ENCODE measurements around the gene STK39.

STK39 gene

GRCh38 chr2:168247341-168248261, at the start of gene STK39:
Gene STK39, minus strand, starts transcription at chr2:168247595. Its CDS starts 160 bp downstream, at chr2:168247435.
- CTCF ChIA-PET, result interaction anchor here (0.7 to 1.1 kb wide), 4 partner anchors 19 to 127 kb away, joined by 3 read pairs; no protein-coding TSS in a partner anchor
- TF ChIP-seq CTCF (IDR thresholded peaks at IDR 0.05; ENCODE audit: insufficient read depth, low read length, missing control alignments), result no peak

DNA sequence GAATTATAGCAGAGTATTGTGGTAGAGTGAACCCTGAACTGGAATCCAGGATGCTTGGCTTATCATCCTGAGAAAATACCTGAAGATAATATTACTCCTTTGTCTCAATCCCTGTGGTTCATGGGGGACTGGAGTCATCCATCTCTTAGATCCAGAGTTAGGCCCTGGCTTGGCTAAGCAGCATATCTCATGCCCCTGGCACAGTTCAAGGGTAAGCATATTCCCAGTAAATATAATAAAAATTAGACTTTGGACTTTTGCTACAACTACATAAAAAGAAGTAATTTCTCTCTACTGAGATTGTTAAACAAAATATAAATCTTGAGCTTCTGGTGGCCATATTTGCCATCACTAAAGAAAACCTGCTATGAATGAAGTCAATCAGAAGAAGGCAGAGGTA, 47.7 kb upstream of the STK39 start:
- ChIA-PET POLR2A (no interaction called here), CTCF (no interaction called here)
- no peak for TF ChIP-seq CTCF (IDR thresholded peaks at IDR 0.05; ENCODE audit: insufficient read depth, low read length, missing control alignments)
- H3K4me3 ChIP-seq (ENCODE audit: low read depth, low read length), result no peak overlapping the region
- DNase-seq (ENCODE audit: low read depth, low spot score), result no peak

More at GRCh38 chr2:168247341-168248261, at the start of gene STK39:
- DNase-seq (ENCODE audit: low read depth, low spot score), result no peak
- H3K4me3 ChIP-seq (ENCODE audit: low read depth, low read length), result peak within 1 kb of the TSS; percentile 75
- POLR2A ChIA-PET, result no interaction called here

GRCh38 chr2:168294409-168294808, 47.0 kb upstream of the STK39 start:
- CTCF ChIA-PET, result interaction anchor here (0.6 to 1.1 kb wide), 3 partner anchors 13 to 551 kb away, joined by 3 to 4 read pairs (median 3); no protein-coding TSS in a partner anchor
- no peak for TF ChIP-seq CTCF (IDR thresholded peaks at IDR 0.05; ENCODE audit: insufficient read depth, low read length, missing control alignments)
- POLR2A ChIA-PET, result no interaction called here
- no peak overlapping the region for H3K4me3 ChIP-seq (ENCODE audit: low read depth, low read length)
- DNase-seq (ENCODE audit: low read depth, low spot score), result no peak

DNA sequence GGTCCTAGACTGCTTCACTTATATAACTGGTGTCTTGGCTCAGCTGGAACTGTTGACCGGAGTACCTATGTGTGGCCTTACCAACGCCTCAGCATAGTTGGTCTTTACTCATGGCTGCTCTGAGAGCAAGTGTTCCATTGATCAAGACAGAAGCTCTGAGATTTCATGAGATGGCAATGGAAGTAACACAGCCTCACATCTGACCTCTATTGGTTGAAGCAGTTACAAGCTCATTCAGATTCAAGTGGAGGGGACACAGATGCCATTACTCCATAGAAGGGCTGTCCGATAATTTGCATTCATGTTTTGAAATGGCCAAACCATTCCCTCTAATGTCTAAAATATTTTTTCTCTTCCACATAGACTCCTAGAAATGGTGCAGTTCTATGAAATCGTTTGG, 46.4 kb upstream of the STK39 start:
- no peak for DNase-seq (ENCODE audit: low read depth, low spot score)
- H3K4me3 ChIP-seq (ENCODE audit: low read depth, low read length), result no peak overlapping the region
- CTCF ChIA-PET, result interaction anchor here (0.6 to 1.1 kb wide), 3 partner anchors 13 to 551 kb away, joined by 3 to 4 read pairs (median 3); no protein-coding TSS in a partner anchor
- POLR2A ChIA-PET, result no interaction called here
- no peak for TF ChIP-seq CTCF (IDR thresholded peaks at IDR 0.05; ENCODE audit: insufficient read depth, low read length, missing control alignments)

DNA sequence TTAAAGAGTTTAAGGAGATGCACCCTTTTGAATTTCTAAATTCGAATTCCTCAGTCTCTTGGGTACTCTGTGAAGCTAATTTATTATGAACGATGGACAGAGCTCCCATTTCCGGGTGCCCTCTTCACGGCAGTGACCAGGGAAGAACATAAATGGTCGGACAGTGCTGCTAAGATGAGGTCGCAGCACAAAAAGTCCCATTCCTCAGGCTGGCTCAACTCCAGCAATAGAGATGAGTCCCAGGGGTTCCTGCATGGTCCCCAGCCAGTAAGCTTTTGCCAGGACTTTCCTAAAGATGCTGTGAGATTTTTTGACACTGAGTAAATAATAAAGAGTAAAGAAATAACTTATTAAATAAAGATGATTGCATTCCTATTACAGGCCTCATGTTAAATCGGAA, 43.0 kb upstream of the STK39 start:
- POLR2A ChIA-PET, result no interaction called here
- DNase-seq (ENCODE audit: low read depth, low spot score), result no peak
- no peak for TF ChIP-seq CTCF (IDR thresholded peaks at IDR 0.05; ENCODE audit: insufficient read depth, low read length, missing control alignments)
- CTCF ChIA-PET, result no interaction called here
- no peak overlapping the region for H3K4me3 ChIP-seq (ENCODE audit: low read depth, low read length)

- TF ChIP-seq CTCF (IDR thresholded peaks at IDR 0.05; ENCODE audit: insufficient read depth, low read length, missing control alignments), result no peak
- POLR2A ChIA-PET, result no interaction called here
- CTCF ChIA-PET, result no interaction called here
- no peak overlapping the region for H3K4me3 ChIP-seq (ENCODE audit: low read depth, low read length)
- DNase-seq (ENCODE audit: low read depth, low spot score), result no peak
These were observed 42.5 kb upstream of the STK39 start for GRCh38 chr2:168289880-168290279.
